ENCODE measurements around the gene BBS10. TPM values are rescaled to one million over a fixed set of nuclear protein-coding genes. Genes with fewer than 3 reads are reported as not detected.

BBS10 gene
- 10 to 100 TPM; 10.7 to 39.8 (median 19.6) TPM for total RNA-seq

GRCh38 chr12:76348079-76348901 is at the start of gene BBS10:
Gene BBS10, minus strand, starts transcription at chr12:76348415. Its CDS starts 57 bp downstream, at chr12:76348358.
- no peak for TF ChIP-seq CTCF (IDR thresholded peaks at IDR 0.05; ENCODE audit: low read depth)

- TF ChIP-seq CTCF (IDR thresholded peaks at IDR 0.05; ENCODE audit: low read depth): no peak
Measured at GRCh38 chr12:76391461-76391860, 43.2 kb upstream of the BBS10 start.

GRCh38 chr12:76387614-76388013 is 39.4 kb upstream of the BBS10 start:
- TF ChIP-seq CTCF (IDR thresholded peaks at IDR 0.05; ENCODE audit: low read depth): no peak

GRCh38 chr12:76384560-76384959 is 36.3 kb upstream of the BBS10 start:
- TF ChIP-seq CTCF (IDR thresholded peaks at IDR 0.05; ENCODE audit: low read depth): no peak

GRCh38 chr12:76383988-76384387 is 35.8 kb upstream of the BBS10 start:
- no peak for TF ChIP-seq CTCF (IDR thresholded peaks at IDR 0.05; ENCODE audit: low read depth)

- no peak for TF ChIP-seq CTCF (IDR thresholded peaks at IDR 0.05; ENCODE audit: low read depth)
Measured at GRCh38 chr12:76379261-76379660, 31.0 kb upstream of the BBS10 start.

- TF ChIP-seq CTCF (IDR thresholded peaks at IDR 0.05; ENCODE audit: low read depth): no peak
Measured at GRCh38 chr12:76375939-76376338, 27.7 kb upstream of the BBS10 start.
